GM12878 (cell line): Measurements from ENCODE around the gene CEBPE. TPM values are rescaled to one million over a fixed set of nuclear protein-coding genes. Genes with fewer than 3 reads are reported as not detected.

Experiments
- ATAC-seq: fragments of 200-7000 bp; cut with Tn5 transposase; 3 replicates; pipeline ENCODE4 v1.9.1; 2020; ENCODE audit warnings: mild to moderate bottlenecking, moderate library complexity
- BruUV-seq: library from RNA; stranded (reverse); fragments of 400-500 nt; replicated peaks from 2 replicates; lab custom pipeline; 2021; lab: Mats Ljungman, UMichigan
- CTCF ChIA-PET: fragments of 300-600 bp; sonication (Branson Sonifier 250); formaldehyde crosslinking; extraction: SDS; loops from one replicate; lab custom pipeline; 2021; ENCODE audit warnings: inconsistent platforms; lab: Yijun Ruan, JAX
- POLR2A ChIA-PET: fragments of 350-600 bp; formaldehyde crosslinking; extraction: SDS; loops from one replicate; lab custom pipeline; 2021; ENCODE audit warnings: inconsistent platforms; lab: Charles Lee
- RAD21 ChIA-PET: fragments of 300-600 bp; sonication (Branson Sonifier 250); formaldehyde crosslinking; loops from one replicate; lab custom pipeline; 2023; ENCODE audit warnings: antibody characterized with exemption; ENCODE audit not compliant: unreplicated experiment; lab: Charles Lee
- SMC1A ChIA-PET: fragments of 300-600 bp; sonication (Branson Sonifier 250); formaldehyde crosslinking; loops from one replicate; lab custom pipeline; 2023; ENCODE audit not compliant: unreplicated experiment, uncharacterized antibody; lab: Charles Lee
- DNase-seq: peaks from one replicate; pipeline ENCODE4 v3.0.0-alpha.2; 2011; ENCODE audit warnings: low read depth, low spot score
- FAIRE-seq: peaks from 3 replicates; lab custom pipeline; 2011; peaks lifted over from hg19 to GRCh38; lab: Jason Lieb, UNC
- H2AFZ ChIP-seq: 2 replicates; pipeline ENCODE4 v1.6.0; 2011; ENCODE audit warnings: low read depth, low read length, control low read depth; ENCODE audit not compliant: control insufficient read depth
- H3K27ac ChIP-seq: 2 replicates; pipeline ENCODE4 v1.5.1; 2011; ENCODE audit warnings: control low read depth; ENCODE audit not compliant: control insufficient read depth, insufficient read depth
- H3K27me3 ChIP-seq, 2 experiments: replicated peaks in 1 of 2; 2 replicates each; pipeline versions ENCODE4 v1.6.0 to v1.6.1; 2011; ENCODE audit warnings: low read length in 1 of 2; ENCODE audit not compliant: control insufficient read depth in 2 of 2, insufficient read depth in 2 of 2
- H3K36me3 ChIP-seq, 2 experiments: 2 replicates each; pipeline ENCODE4 v1.5.1; 2011; ENCODE audit warnings: low read length in 1 of 2; ENCODE audit not compliant: control insufficient read depth in 2 of 2, insufficient read depth in 2 of 2
- H3K4me1 ChIP-seq: 2 replicates; pipeline ENCODE4 v1.6.1; 2011; ENCODE audit warnings: mild to moderate bottlenecking, low read length, moderate library complexity, mixed read lengths; ENCODE audit not compliant: control insufficient read depth, insufficient read depth
- H3K4me2 ChIP-seq: 2 replicates; pipeline ENCODE4 v1.6.0; 2011; ENCODE audit warnings: control low read depth; ENCODE audit not compliant: control insufficient read depth, insufficient read depth
- H3K4me3 ChIP-seq: fragments of 200-600 bp; sonication (generic); 2 replicates; pipeline ENCODE4 v1.5.1; 2016
- H3K79me2 ChIP-seq: 2 replicates; pipeline ENCODE4 v1.6.0; 2011; ENCODE audit warnings: low read length; ENCODE audit not compliant: control insufficient read depth, insufficient read depth
- H3K9ac ChIP-seq: 2 replicates; pipeline ENCODE4 v1.8.0; 2011; ENCODE audit warnings: low read length, control low read depth, mixed read lengths; ENCODE audit not compliant: control insufficient read depth, insufficient read depth
- H3K9me3 ChIP-seq: replicated peaks from 3 replicates; pipeline ENCODE4 v1.5.1; 2011; ENCODE audit warnings: mild to moderate bottlenecking, low read length; ENCODE audit not compliant: control insufficient read depth, insufficient read depth
- H4K20me1 ChIP-seq: 2 replicates; pipeline ENCODE4 v1.6.0; 2011; ENCODE audit not compliant: control insufficient read depth, insufficient read depth
- CHD2 ChIP-seq: IDR thresholded peaks from 2 replicates; pipeline ENCODE4 v1.6.1; 2011; ENCODE audit warnings: low read depth, low read length, improper control_type of control experiment, borderline replicate concordance
- CHD4 ChIP-seq: fragments of 200-600 bp; sonication (generic); IDR thresholded peaks from 2 replicates; pipeline ENCODE4 v1.6.1; 2016; ENCODE audit warnings: mild to moderate bottlenecking
- EED ChIP-seq: sonication (generic); IDR thresholded peaks from 2 replicates; pipeline ENCODE4 v1.6.1; 2016; ENCODE audit warnings: antibody characterized with exemption, low read depth
- PAX5 ChIP-seq: IDR thresholded peaks from 2 replicates; pipeline ENCODE4 v1.6.1; 2011; ENCODE audit warnings: low read depth, low read length, borderline replicate concordance
- RAD21 ChIP-seq: IDR thresholded peaks from 2 replicates; pipeline ENCODE4 v1.6.1; 2011; ENCODE audit warnings: mild to moderate bottlenecking, low read depth, low read length, moderate library complexity; ENCODE audit not compliant: insufficient read depth
- TARDBP ChIP-seq: IDR thresholded peaks from 2 replicates; pipeline ENCODE4 v1.6.1; 2016; ENCODE audit warnings: borderline replicate concordance
- WGBS: methylation state at CpG from one replicate; pipeline ENCODE4 v1.1.6; 2016; ENCODE audit warnings: low lambda C conversion rate; ENCODE audit not compliant: insufficient replicate concordance, insufficient coverage; ENCODE audit errors: missing lambda C conversion rate; 5-methylcytosine and 5-hydroxymethylcytosine counted together
- in situ Hi-C: fragments of 300-500 bp; cut with MboI; formaldehyde crosslinking; loops from 9 replicates; pipeline ENCODE4 v1.14.3; 2018; ENCODE audit warnings: mixed read lengths
- intact Hi-C: fragments of 100-400 bp; cut with micrococcal nuclease; formaldehyde crosslinking; loops from one replicate; pipeline ENCODE4 v1.14.2; 2022; ENCODE audit not compliant: unreplicated experiment
- polyA plus RNA-seq, 11 experiments: library from polyadenylated mRNA; depleted of rRNA in 4 of 11; unstranded in 6 of 11; stranded (reverse) in 5 of 11; fragments of >200 nt; fragmentation: Nextera tagmentation in 4 of 11; fragmentation: Illumina TruSeq in 1 of 11; extraction: Ambion mirVana in 4 of 11; extraction: Trizol in 1 of 11; gene quantifications; 1 replicate in 1 of 11; 2 replicates in 10 of 11; pipeline versions ENCODE4 v1.2.1 to v1.2.3, GENCODE V29; 2011 to 2016; ENCODE audit warnings: inconsistent platforms in 2 of 11, missing spikeins in 2 of 11, low read depth in 1 of 11
- total RNA-seq, 4 experiments: library from RNA; depleted of rRNA in 3 of 4; stranded (reverse); fragments of >200 nt in 3 of 4; fragmentation: Illumina TruSeq in 1 of 4; extraction: Trizol in 1 of 4; gene quantifications; 2 replicates each; pipeline versions ENCODE4 v1.2.1 to v1.2.3, GENCODE V29; 2013 to 2021
- TF ChIP-seq, protein P1 (sequence below): IDR thresholded peaks from 2 replicates; pipeline ENCODE4 v1.6.1; 2011; ENCODE audit warnings: mild to moderate bottlenecking, low read depth, low read length, moderate library complexity; ENCODE audit not compliant: insufficient replicate concordance

The CEBPE gene
- total and polyA plus RNA-seq, 10 of the 15 experiments (the other 5 are each of a cell fraction or from before 2014, with no cell fraction given): 0.09 to 0.45 (median 0.24) TPM; not detected in 7

DNA sequence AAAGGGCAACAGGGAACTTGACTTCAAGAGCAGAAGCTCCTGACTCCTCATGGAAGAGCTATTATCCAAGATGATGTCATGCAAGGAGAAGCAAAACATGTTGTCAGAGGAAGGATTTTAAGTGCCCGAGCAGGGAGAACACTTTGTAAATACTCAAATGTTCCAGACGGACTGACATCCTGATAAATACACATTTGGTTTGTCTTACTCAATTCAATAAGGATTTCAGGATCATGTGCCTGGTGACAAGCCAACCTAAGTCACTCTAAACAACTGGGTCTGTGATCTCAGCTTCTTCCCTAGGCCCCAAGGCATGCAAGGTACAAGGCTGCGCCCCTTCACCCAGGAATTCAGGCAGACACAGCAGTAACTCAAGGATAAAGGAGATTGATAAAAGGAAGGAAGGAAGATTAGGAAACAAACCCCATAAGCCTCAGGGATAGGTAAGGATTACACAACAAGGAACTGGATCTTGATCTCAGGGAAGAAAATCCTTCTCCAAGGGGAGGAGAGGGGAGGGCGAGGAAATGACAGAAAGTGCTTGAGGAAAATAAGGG is 26.8 kb upstream of the CEBPE start:
- in situ Hi-C loops: no loop called here
- ATAC-seq: no peak
- no peak overlapping the region for H3K9ac ChIP-seq
- ChIA-PET SMC1A (no interaction called here), POLR2A (no interaction called here), CTCF (interaction anchor here (1.9 kb wide), 1 partner anchor 25 kb away, joined by 6 read pairs; no protein-coding TSS in a partner anchor), RAD21 (no interaction called here)
- H3K27me3 ChIP-seq: peaks cover 2% of the 10 kb centered on the region in 2 experiments
- no peaks in the 10 kb centered on the region for H3K9me3 ChIP-seq
- no peak overlapping the region for H3K4me2 ChIP-seq
- no peak overlapping the region for H3K4me3 ChIP-seq
- no peaks in the 10 kb centered on the region; the same call in 1 of the 2 replicates for H3K4me1 ChIP-seq
- no peaks in the 10 kb centered on the region for H3K36me3 ChIP-seq
- no peak for FAIRE-seq
- intact Hi-C loops: no loop called here
- H4K20me1 ChIP-seq: no peaks in the 10 kb centered on the region; the same call in 1 of the 2 replicates
- TF ChIP-seq CHD4 (no peak), PAX5 (no peak), RAD21 (no peak), EED (no peak), CHD2 (no peak), TARDBP (no peak)
- TF ChIP-seq, protein P1, sequence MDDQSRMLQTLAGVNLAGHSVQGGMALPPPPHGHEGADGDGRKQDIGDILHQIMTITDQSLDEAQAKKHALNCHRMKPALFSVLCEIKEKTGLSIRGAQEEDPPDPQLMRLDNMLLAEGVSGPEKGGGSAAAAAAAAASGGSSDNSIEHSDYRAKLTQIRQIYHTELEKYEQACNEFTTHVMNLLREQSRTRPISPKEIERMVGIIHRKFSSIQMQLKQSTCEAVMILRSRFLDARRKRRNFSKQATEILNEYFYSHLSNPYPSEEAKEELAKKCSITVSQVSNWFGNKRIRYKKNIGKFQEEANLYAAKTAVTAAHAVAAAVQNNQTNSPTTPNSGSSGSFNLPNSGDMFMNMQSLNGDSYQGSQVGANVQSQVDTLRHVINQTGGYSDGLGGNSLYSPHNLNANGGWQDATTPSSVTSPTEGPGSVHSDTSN: no peak
- H2AFZ ChIP-seq: no peak overlapping the region
- 25% methylated on average over 4 of the region's 4 CpGs for WGBS
- no peaks in the 10 kb centered on the region for H3K79me2 ChIP-seq
- no peak overlapping the region for H3K27ac ChIP-seq
- BruUV-seq: no TSS peak
- no peak for DNase-seq
